HG03066 (cell line): ENCODE measurements around the gene SEPSECS.
A peak's percentile ranks its signal among the peaks of the same experiment; 100 is the strongest.

ENCODE experiments used
- ATAC-seq: cut with Tn5 transposase; IDR thresholded peaks from one replicate; pipeline ENCODE4 v1.9.1; 2021; ENCODE audit warnings: low read depth; ENCODE audit not compliant: unreplicated experiment

Gene SEPSECS

DNA sequence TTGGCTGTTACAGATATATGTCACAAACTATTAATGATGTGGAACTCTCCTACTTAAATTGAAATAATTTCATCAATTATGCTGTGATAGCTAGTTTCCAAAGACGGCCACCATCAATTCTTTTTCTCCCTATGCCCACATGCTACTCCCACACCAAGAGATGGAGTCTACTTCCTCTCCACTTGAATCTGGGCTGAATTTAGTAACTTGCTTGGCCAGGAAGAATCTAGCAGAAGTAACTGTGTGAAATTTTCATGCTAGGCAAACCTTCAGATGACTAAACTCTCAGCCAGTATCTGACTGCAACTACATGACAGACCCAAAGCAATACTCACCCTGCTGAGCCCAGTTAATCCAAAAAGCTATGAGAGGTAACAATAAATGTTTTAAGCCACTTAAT is 3.2 kb downstream of the SEPSECS start:
- no peak for ATAC-seq

- no peak for ATAC-seq
These were observed 4.3 kb downstream of the SEPSECS start for GRCh38 chr4:25155947-25156346.

GRCh38 chr4:25154594-25155265 is 5.5 kb downstream of the SEPSECS start:
- ATAC-seq = no peak

DNA sequence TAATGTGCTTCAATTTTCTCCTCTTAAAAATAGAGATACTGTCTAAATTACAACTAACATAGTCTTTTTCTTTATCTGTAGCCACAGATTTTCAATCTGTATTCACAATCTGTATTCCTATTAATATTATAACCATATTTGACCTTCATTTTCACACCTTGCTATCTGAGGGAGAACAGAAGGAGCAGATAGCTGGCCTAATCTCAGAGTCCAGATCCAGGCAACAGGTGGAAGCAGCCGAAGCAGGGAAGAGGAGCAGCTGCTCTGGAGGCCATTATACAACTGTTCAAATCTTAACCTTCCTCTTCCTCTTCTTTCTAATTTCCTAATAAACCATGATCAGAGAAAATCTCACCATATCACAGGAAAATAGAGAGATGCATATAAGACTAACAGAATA is 14.2 kb downstream of the SEPSECS start:
- ATAC-seq = no peak

DNA sequence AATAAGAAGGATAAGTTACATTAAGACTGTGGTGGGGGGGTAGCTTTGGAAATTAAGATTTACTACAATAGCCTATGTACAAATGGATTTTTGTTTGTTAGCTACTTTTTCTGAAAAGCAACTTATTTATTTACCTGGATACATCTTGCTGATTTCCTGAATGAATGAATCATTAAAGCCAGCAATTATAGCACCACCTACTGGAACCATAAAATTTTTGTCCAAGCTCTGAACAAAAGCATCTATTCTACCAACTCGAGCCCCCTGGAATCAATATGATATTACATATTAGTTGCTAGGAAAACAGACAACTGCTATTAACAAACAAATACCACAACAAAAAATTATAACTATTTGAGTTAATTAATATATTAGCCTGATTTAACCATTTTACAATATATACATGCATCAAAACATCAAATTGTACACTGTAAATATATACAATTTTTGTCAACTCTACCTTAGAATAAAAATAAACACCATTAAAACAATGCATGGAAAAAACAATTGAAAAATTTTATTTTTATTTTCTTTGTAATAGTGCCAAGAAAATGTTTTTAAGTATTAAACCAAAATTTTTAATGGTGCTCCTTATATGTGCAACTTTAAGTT is 15.3 kb downstream of the SEPSECS start:
- no peak for ATAC-seq

DNA sequence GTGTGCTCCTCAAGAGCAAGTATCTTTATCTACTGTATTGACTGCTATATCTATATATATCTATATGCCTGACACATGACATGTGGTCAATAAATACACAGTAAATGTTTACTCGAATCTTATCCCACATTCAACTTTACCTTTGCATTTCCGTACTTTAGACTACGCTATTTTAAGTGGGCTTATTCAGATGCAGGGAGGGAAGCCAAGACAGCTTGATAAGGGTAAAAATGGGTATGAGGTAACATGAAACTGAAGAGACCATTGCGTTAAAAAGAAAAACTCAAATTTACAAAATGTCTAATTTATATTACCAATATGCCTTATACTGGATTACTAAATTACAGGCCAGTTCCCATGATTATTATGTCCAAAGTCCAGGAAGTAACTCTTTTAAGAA is 17.8 kb downstream of the SEPSECS start:
- no peak for ATAC-seq

GRCh38 chr4:25141592-25141991 is 18.7 kb downstream of the SEPSECS start:
- ATAC-seq = no peak

- ATAC-seq = no peak
These were observed 27.1 kb downstream of the SEPSECS start for GRCh38 chr4:25133132-25133531.

DNA sequence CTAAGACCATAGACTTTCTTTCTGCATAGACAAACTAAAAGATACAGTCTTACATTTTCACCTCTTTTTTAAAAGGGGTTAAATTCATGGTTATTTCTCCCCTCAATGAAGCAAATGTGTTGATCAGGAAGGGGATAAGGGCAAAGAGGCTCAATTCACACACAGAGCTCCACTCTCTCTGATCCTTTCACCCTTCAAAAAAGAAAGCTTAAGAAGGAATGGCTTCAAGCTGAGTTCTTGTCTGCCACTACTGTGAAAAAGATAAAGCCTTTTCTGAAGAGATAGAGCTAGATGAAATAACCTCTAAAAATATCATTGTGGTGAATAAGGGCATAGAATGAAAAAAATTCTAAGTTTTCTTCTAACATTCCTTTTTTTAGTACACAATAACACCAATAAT is 28.3 kb downstream of the SEPSECS start:
- ATAC-seq = no peak

DNA sequence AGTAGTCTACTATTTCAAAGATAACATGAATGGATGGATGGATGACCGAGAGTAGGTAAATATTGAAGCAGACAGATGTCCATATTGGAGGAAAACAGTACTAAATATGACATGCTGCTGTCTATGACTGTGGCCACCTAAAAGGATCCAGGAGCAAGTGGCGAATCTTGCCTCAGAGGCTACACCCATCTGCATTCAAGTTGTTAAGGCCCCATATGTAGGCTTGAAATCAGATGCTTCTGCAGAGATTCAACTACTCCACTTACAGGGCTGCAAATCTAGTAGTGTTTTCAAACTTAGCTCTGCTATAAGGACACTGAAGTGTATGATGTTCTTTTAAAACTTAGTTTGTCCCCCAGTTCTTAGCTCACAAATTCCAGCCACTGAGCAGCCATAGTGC is 28.9 kb downstream of the SEPSECS start:
- no peak for ATAC-seq

DNA sequence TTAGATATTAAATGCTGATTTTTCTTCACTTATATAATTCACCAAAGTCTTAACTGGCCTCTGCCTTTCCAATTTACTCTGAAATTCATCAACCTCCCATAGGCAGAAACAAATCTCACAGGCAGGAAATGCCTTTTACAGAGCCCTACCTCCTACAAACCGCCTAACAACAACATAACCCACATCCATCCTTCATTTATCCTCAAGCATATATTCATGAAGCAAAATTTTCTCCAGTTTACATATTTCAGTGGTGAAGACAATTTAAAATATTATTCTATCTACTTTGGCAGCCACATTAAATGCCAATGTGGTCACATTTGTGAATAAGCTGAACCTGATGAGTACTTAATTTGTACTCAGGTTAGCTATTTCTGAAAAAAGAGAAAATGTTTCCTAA is 30.3 kb downstream of the SEPSECS start:
- ATAC-seq = no peak

- ATAC-seq = no peak
These were observed 31.6 kb downstream of the SEPSECS start for GRCh38 chr4:25128671-25129070.

DNA sequence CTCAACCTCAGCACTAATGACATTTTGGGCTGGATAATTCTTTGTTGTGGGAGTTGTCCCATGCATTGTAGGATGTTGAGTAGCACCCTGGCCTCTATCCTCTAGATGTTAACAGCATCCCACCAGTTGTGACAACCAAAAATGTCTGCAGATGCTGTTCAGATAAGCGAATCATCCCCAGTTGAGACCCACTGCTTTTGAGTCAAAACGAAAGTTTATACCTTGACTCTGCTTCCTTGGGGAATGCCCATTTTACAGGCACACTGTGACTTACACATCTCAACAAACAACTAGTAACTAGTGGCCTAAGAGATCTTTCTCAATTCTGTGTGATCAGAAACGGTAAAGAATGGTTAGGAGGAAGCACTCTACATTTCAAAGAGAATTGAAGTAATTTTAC is 37.0 kb downstream of the SEPSECS start:
- ATAC-seq = peak; percentile 94

- ATAC-seq = no peak
These were observed 39.9 kb downstream of the SEPSECS start for GRCh38 chr4:25120146-25120940.

DNA sequence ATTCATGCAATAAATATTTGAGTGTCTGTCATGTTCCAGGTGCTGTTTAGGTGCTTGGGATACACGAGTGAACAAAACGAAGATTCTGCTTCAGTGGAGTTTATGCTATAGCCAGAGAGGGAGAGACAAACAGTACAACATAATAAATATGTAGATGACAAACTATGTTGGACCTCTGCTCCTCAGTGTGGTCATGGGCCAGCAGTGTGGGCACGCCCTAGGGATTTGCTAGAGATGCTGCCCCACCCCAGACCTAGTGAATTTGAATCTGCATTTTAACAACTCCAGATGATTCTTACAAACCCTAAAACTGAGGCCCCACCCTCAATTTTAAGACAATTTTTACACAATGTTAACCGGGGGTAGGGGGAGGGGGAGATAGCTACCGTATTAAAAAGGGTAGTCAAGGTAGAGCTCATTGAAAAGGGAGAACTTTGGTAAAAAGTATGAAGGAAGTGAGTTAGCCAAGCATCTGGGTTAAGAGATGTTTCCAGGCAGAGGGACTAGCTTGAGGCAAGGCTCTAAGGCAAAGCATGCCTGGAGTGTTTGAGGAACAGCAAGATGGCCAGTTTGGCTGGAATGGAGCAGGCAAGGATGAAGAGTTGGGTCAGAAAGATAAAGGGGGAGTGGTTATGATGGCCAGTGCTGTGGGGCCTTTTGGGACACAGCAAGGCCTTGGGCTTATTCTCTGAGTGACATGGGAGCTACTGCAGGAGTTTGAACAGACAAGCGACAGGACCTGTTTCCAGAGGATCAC is 42.4 kb downstream of the SEPSECS start:
- ATAC-seq = no peak

DNA sequence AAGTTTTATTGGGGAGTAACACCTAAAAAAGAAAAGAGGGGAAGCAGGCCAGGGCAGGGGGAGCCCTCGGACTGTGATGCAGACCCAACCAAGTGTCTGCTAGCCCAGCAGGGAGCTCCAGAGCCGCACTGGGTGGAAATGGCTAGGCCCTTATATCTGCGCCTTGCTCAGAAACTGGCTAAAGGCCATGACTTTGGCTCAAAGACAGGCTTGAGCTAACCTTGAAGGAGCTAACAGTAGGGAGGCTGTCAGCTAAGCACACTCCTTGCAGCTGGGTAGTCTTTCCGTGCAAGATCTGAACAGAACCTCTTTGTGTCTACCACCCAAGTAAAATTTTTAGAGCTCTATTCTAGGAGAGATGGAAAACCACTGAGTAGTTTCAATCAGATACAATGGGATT is 43.0 kb downstream of the SEPSECS start:
- ATAC-seq = no peak

DNA sequence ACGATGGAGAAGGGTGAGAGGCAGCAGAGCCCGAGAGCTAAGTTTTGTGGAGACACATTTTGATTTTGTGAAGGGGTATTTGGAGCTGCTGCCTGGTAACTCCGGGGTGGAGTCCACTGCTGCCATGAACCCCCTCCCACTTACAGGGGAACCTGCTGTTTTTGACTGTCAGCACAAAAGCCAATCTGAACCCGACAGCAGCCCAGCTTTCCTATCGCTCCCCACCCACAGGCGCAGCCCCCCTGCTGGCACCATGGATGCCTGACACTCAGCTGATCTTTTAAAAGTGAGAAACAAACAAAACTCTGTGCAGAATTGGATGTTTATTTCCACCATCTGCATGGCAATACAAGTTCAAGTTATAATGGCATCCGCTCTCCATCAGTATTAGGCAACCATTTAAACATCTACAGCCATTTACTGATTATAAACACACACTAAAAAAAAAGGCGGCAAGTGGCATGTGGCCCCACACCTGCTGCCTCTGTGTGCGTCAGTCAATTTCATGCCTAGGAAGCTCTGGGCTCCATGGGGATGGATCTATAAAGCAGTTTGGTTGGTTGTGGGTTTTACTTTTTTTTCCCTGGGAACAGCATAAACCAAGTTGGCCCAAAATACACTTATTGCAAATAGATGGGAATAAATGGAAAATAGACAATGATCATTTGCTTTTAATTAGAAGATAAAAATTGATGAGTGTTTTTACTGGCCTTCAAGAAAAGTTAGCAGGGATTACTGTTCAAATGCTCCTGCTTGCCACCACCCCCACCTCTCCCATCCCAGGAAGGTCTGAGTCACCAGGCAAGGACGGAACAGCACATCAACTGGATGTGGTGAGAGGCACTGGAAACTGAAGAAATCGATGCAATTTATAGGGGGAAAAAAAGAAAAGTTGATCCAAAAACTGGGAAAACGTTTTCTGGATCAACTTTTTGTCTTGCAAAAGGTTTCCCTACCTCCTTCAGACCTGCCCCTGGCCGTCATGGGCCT is 46.0 kb downstream of the SEPSECS start:
- no peak for ATAC-seq

DNA sequence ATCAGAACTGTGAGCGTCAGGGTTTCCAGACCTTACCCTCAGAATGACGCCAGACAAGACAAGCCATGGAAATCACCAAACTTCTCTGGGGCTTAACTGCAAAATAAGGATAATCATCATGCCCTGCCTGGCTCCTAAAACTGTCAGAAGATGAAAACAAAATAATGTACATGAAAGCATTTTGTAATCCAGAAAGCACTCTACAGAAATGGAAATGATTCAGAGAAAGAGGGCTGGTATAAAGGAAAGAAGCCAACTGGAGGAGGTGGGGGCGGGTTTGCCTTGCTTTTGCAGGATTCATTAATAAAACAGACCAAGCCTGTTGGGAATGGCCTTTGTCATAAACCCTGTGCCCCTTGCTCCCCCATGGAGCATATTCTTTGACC is 47.3 kb downstream of the SEPSECS start:
- no peak for ATAC-seq

DNA sequence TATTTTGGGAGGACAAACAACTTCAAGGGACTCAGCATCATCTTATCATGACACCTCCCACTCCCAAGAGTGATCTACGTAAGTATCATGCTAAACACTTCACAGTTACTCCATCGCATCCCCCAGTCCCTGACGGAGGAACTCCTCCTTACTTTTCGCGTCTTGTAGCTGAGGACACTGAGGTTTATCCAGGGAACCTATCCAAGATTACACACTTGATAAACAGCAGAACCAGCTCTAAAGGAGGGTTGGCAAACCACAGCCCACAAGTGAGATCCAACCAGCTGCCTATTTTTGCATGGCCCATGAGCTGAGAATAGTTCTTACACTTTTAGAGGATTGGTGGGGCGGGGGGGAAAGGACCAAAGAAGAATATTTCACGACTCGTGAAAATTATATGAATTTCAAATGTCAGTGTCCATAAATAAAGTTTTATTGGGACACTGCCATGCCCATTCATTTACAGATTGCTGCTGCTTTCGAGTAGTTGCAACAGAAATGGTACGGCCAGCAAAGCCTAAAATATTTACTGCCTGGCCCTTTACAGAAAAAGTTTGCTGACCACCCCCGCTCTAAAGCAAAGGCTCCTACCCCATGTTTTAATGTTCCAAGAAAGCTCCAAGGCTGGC is 47.8 kb downstream of the SEPSECS start:
- no peak for ATAC-seq
